ENCODE results near the gene PPP1R7.
A peak's percentile ranks its signal among the peaks of the same experiment; 100 is the strongest.

Gene PPP1R7

DNA sequence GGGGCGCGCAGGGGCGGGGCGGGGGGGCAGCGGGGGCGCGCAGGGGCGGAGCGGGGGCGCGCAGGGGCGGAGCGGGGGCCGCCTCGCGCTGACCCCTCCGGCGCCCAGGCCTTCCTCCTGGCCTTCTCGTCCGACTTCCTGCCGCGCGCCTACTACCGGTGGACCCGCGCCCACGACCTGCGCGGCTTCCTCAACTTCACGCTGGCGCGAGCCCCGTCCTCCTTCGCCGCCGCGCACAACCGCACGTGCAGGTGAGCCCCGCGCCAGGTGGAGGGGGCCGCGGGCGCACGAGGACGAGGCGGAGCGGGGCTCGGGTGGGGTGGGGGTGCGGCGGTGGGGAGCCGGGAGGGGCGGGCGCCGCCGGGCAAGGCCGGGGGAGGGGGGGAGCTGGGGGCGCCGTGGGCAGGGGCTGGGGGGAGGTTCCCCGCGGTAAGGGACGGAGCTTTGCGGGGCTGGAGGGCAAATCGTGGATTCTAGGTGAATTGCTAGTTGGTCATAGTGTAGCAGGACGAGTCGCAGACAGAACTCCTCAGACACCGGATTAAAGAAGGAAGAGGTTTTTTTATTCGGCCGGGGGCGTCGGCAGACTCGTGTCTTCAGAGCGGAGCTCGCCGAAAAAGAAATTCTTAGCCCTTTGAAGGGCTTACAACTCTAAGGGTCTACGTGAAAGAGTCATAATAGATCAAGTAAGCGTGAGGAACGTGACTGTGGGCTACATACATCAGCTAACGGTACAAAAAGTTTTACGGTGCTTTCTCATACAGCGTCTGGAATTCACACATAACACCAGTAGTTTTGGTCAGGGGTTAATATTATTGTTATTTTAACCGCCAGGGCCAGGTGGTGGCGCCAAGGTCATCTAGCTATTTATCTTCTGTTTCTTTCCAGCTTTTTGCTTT lies 68.1 kb downstream of the PPP1R7 start:
- Histone ChIP-seq H3K27ac (peak overlapping the region in 1 of 2 donors; percentile 74), H3K4me3 (peak overlapping the region; percentile 87)
- DNase-seq (ENCODE audit: low spot score) = no peak
- no peak for TF ChIP-seq CTCF (IDR thresholded peaks at IDR 0.05)

GRCh38 chr2:241219030-241219382 lies 68.7 kb downstream of the PPP1R7 start:
- no peak for DNase-seq (ENCODE audit: low spot score)
- Histone ChIP-seq H3K4me3 (peak overlapping the region; percentile 87), H3K27ac (no peak overlapping the region)
- TF ChIP-seq CTCF (IDR thresholded peaks at IDR 0.05) = no peak

DNA sequence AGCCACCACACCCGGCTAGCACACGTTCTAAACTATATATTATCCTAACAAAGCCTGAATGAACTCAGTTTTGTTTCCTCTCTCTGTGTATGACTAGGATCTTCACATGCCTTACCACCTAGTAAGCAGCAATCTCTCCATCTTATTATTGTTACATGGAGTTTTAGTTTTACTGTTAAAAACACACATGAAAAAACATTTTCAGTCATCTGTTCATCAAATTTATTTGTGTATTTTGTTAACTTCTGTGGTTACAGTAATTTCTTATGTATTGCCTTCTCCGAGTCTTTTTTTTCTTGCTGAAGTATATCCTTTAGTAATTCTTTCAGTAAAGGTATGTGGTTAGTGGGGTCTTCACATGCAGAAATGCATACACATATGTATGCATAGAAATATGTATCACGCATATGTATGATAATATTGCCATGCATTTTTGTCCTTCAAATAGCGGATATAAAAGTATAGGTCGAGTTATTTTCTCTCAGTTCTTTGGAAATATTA lies 69.6 kb downstream of the PPP1R7 start:
- no peak for TF ChIP-seq CTCF (IDR thresholded peaks at IDR 0.05)
- H3K27ac ChIP-seq = no peak overlapping the region
- no peak for DNase-seq (ENCODE audit: low spot score)

DNA sequence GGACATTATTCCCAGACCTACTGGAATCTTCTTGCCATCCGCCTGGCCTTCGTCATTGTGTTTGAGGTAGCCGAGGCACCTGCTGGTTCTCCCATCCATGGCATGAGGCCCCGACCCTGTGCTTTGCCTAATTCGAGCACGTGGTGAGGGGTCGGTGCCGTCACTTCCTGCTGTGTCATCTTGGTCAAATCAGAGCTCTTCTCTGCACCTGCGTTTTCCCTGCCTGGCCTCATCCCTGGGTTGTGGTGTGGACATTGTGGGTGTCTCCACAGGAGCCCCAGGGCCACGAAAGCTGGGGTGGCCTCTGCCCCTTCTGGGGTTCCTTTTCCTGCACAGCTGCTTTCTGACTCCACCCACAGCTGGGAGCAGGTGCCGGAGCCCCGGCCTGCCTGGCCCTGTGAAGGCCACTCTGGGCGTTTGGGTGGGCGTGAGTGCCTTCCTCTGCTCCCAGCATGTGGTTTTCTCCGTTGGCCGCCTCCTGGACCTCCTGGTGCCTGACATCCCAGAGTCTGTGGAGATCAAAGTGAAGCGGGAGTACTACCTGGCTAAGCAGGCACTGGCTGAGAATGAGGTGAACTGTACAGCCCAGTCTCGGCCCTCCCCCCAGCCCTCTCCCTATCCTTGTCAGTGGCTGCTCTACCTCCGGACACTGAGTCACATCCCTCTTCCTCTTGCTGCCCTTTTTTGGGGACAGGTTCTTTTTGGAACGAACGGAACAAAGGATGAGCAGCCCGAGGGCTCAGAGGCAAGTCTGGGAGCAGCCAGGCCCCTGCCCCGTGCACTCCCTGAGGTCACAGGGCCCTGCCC lies 73.1 kb downstream of the PPP1R7 start:
- DNase-seq (ENCODE audit: low spot score) = no peak
- TF ChIP-seq CTCF (IDR thresholded peaks at IDR 0.05) = no peak
- no peak overlapping the region for H3K4me3 ChIP-seq
- H3K27ac ChIP-seq = no peak overlapping the region

More for the DNA sequence above, 69.6 kb downstream of the PPP1R7 start:
- no peak overlapping the region for H3K4me3 ChIP-seq

- H3K4me3 ChIP-seq = no peak overlapping the region
- no peak overlapping the region for H3K27ac ChIP-seq
- no peak for TF ChIP-seq CTCF (IDR thresholded peaks at IDR 0.05)
- no peak for DNase-seq (ENCODE audit: low spot score)
These were observed 74.0 kb downstream of the PPP1R7 start for GRCh38 chr2:241224018-241224850.

- no peak for DNase-seq (ENCODE audit: low spot score)
- Histone ChIP-seq H3K4me3 (no peak overlapping the region), H3K27ac (no peak overlapping the region)
- TF ChIP-seq CTCF (IDR thresholded peaks at IDR 0.05) = no peak
These were observed 74.7 kb downstream of the PPP1R7 start for GRCh38 chr2:241224851-241225438.
